Neural crest cell (in vitro differentiated cells): ENCODE results near the gene MLST8. TPM values are rescaled to one million over a fixed set of nuclear protein-coding genes. Genes with fewer than 3 reads are reported as not detected.
A peak's percentile ranks its signal among the peaks of the same experiment; 100 is the strongest.

ENCODE experiments used
- DNase-seq: peaks from one replicate; pipeline ENCODE4 v3.0.0; 2021; ENCODE audit warnings: low read depth, mixed read lengths, low spot score
- H3K27ac Mint-ChIP-seq: one replicate; pipeline ENCODE4 v1.8.0; 2021; ENCODE audit warnings: mild to moderate bottlenecking, mixed read lengths; ENCODE audit not compliant: unreplicated experiment
- H3K27me3 Mint-ChIP-seq: 2 replicates; pipeline ENCODE4 v1.8.0; 2021; ENCODE audit warnings: low read depth, mild to moderate bottlenecking, mixed read lengths
- H3K36me3 Mint-ChIP-seq: 2 replicates; pipeline ENCODE4 v1.8.0; 2021; ENCODE audit warnings: low read depth, mild to moderate bottlenecking, mixed read lengths
- H3K4me1 Mint-ChIP-seq: 2 replicates; pipeline ENCODE4 v1.8.0; 2021; ENCODE audit warnings: mixed read lengths
- H3K4me3 Mint-ChIP-seq: one replicate; pipeline ENCODE4 v1.8.0; 2021; ENCODE audit warnings: mild to moderate bottlenecking, mixed read lengths
- H3K9me3 Mint-ChIP-seq: 2 replicates; pipeline ENCODE4 v1.8.0; 2021; ENCODE audit warnings: mixed read lengths
- total RNA-seq: library from RNA; stranded (reverse); gene quantifications from 2 replicates; pipeline ENCODE4 v1.2.1, GENCODE V29; 2021
- TF ChIP-seq, protein P1 (sequence below): fragments of 200-600 bp; sonication (generic); conservative IDR thresholded peaks from 2 replicates; pipeline ENCODE4 v1.5.0; 2021; ENCODE audit warnings: antibody characterized with exemption, mild to moderate bottlenecking

The MLST8 gene
- total RNA-seq, 1 donor from 2014 or later = 68.1 TPM

DNA sequence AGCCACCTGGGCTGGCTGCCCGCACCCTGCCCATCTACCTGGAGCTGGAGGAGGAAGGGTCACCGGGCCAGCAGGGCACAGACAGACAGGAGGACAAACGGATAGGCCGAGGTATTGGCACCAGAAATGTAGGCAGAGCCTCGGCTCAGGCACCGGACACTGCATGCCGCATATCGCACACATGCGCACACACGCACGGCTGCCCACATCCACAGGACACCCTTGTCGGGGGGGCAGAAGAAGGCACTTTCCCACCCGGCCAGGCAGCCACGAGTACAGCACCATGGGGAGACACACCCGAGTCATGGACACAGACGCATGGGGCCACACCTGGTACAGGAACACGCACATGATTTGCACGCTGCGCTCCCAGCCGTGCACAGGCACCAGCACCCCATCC, 23.3 kb upstream of the MLST8 start:
- DNase-seq = no peak
- Mint-ChIP-seq H3K27me3 (no peaks in the 10 kb centered on the region), H3K9me3 (no peaks in the 10 kb centered on the region), H3K36me3 (peaks cover 3% of the 10 kb centered on the region), H3K4me3 (no peak overlapping the region), H3K27ac (no peak overlapping the region), H3K4me1 (no peaks in the 10 kb centered on the region)
- TF ChIP-seq, protein P1, sequence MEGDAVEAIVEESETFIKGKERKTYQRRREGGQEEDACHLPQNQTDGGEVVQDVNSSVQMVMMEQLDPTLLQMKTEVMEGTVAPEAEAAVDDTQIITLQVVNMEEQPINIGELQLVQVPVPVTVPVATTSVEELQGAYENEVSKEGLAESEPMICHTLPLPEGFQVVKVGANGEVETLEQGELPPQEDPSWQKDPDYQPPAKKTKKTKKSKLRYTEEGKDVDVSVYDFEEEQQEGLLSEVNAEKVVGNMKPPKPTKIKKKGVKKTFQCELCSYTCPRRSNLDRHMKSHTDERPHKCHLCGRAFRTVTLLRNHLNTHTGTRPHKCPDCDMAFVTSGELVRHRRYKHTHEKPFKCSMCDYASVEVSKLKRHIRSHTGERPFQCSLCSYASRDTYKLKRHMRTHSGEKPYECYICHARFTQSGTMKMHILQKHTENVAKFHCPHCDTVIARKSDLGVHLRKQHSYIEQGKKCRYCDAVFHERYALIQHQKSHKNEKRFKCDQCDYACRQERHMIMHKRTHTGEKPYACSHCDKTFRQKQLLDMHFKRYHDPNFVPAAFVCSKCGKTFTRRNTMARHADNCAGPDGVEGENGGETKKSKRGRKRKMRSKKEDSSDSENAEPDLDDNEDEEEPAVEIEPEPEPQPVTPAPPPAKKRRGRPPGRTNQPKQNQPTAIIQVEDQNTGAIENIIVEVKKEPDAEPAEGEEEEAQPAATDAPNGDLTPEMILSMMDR = no peak

DNA sequence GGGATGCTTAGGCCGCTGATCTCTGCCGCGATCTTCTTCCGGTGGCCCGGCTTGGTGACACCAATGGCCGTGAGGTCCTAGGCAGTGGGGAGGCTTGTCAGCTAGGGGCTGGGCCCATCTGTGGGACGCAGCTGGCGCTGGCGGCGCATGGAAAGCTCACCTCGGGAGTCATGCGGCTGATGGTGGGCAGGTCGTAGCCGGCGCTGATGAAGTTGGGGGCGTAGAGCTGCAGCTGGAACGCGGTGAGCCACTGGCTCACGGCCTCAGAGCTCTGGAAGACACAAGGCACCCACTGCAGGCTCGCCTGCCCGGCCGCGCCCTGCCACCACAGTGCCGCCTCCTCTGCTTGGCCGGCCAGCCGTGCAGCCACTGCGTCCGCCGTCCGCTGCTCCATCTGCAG, 21.6 kb upstream of the MLST8 start:
- no peak overlapping the region for H3K4me3 Mint-ChIP-seq
- H3K27ac Mint-ChIP-seq = no peak overlapping the region

DNA sequence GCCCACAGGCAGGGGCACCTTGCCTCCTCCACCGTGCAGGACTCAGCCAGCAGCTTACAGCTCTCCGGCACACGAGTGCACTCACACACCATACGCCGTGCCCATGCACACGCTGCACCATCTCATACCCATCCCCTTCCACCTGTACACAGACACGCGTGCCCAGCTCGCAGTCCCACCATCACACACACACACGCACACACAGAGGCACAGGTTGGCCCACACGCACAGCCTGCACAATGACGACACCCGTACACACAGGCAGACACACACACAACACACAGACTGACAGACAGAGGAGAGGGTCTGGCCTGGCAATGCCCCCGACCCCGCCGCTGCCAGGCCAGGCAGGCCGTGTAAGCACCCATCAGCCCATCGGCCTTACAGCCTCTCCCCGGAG, 20.9 kb upstream of the MLST8 start:
- H3K4me1 Mint-ChIP-seq = no peaks in the 10 kb centered on the region
- H3K9me3 Mint-ChIP-seq = no peaks in the 10 kb centered on the region
- H3K36me3 Mint-ChIP-seq = peaks cover 3% of the 10 kb centered on the region

More for the DNA sequence above, 21.6 kb upstream of the MLST8 start:
- TF ChIP-seq, protein P1 = no peak
- H3K36me3 Mint-ChIP-seq = peaks cover 3% of the 10 kb centered on the region
- H3K27me3 Mint-ChIP-seq = no peaks in the 10 kb centered on the region
- H3K9me3 Mint-ChIP-seq = no peaks in the 10 kb centered on the region
- H3K4me1 Mint-ChIP-seq = no peaks in the 10 kb centered on the region
- DNase-seq = no peak

DNA sequence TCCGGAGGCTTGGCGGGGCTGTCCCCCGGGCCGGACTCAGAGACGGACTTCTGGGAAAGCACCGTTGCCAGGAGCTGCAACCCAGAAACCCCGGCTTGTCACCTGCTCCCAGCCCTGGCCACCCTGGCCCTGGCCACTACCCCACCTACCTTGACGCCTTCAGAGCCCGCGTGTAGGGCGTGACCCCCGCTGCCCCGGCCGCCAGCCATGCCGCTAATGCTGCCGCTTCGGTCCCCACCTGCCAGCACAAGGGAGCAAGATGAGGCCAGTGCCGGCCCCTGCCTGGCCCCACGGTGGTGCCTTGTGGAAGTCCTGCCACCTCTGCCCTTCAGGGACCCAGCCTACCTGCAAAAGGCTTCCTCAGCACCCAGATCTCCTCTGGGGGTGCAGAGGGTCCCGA, 20.3 kb upstream of the MLST8 start:
- no peaks in the 10 kb centered on the region for H3K27me3 Mint-ChIP-seq
- H3K9me3 Mint-ChIP-seq = no peaks in the 10 kb centered on the region
- no peak overlapping the region for H3K4me3 Mint-ChIP-seq
- no peak overlapping the region for H3K27ac Mint-ChIP-seq
- H3K36me3 Mint-ChIP-seq = peaks cover 3% of the 10 kb centered on the region
- no peak for DNase-seq
- TF ChIP-seq, protein P1 = no peak
- H3K4me1 Mint-ChIP-seq = no peaks in the 10 kb centered on the region

More for the DNA sequence above, 20.9 kb upstream of the MLST8 start:
- DNase-seq = no peak
- TF ChIP-seq, protein P1 = no peak
- H3K27ac Mint-ChIP-seq = no peak overlapping the region
- H3K27me3 Mint-ChIP-seq = no peaks in the 10 kb centered on the region
- peak overlapping the region; percentile 8 for H3K4me3 Mint-ChIP-seq

DNA sequence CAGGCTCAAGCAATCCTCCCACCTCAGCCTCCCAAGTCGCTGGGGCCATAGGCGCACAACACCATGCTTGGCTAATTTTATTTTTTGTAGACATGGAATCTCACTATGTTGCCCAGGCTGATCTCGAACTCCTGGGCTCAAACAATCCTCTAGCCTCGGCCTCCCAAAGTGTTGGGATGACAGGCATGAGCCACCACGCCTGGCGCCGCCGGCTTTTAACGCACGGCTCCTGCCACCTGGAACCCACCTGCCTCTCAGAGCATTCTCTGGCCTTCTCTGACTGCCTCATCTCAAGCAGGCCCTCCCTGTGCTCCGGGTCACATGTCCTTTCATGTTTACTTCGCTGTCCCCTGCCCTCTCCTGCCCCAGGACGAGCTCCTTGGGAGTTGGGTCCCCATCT, 19.2 kb upstream of the MLST8 start:
- Mint-ChIP-seq H3K4me1 (no peaks in the 10 kb centered on the region), H3K36me3 (peaks cover 3% of the 10 kb centered on the region), H3K9me3 (no peaks in the 10 kb centered on the region), H3K4me3 (no peak overlapping the region), H3K27me3 (no peaks in the 10 kb centered on the region), H3K27ac (peak overlapping the region; percentile 78)
- DNase-seq = no peak
- TF ChIP-seq, protein P1 = no peak

DNA sequence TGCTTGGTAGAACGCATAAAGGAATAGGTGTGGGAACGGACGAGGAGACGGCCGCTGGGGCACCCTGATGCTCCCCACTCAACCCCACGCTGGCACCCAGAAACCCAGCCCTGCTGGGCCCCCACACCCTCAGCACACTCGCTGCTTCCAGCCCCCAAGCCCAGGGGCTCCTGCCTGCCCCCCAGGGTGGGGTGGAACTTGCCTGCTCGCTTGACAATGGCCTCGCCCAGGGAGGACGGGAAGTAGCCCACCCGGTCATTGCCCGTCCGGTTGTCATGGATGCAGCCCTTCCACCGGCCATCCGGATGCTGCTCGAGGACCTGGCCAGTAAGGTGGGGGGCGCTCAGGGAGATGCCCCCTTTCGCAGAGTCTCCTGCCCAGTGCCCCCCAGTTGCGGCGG, 18.7 kb upstream of the MLST8 start:
- no peak for DNase-seq
- Mint-ChIP-seq H3K27ac (peak overlapping the region; percentile 78), H3K27me3 (no peaks in the 10 kb centered on the region), H3K4me3 (no peak overlapping the region), H3K4me1 (peaks cover 1% of the 10 kb centered on the region), H3K36me3 (peaks cover 3% of the 10 kb centered on the region), H3K9me3 (no peaks in the 10 kb centered on the region)
- TF ChIP-seq, protein P1 = no peak
